HG02678 (cell line): Measurements from ENCODE around the gene PRLR.
A peak's percentile ranks its signal among the peaks of the same experiment; 100 is the strongest.

Source experiments
- ATAC-seq: cut with Tn5 transposase; IDR thresholded peaks from one replicate; pipeline ENCODE4 v1.9.1; 2021; ENCODE audit warnings: mild to moderate bottlenecking, moderate library complexity; ENCODE audit not compliant: unreplicated experiment

The PRLR gene

DNA sequence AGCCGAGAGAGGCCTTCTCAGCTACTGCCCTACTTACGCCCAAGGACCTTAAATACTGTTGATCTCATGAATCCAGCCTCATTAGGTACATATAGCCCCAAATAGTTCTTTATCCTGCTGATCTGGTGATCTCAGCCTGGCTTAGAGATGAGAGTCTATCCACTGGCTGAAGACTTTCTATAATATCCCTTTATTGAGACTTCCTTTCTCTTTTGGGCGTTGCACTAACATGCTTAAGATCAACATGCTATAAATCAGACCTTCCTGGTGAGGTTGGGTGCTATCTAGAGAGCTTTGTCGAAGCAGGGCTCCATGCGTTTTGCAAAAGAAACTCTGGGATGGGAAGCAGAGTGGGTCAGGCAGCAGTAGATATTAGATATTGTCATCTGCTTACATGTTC lies 138.6 kb downstream of the PRLR start:
- ATAC-seq = no peak

DNA sequence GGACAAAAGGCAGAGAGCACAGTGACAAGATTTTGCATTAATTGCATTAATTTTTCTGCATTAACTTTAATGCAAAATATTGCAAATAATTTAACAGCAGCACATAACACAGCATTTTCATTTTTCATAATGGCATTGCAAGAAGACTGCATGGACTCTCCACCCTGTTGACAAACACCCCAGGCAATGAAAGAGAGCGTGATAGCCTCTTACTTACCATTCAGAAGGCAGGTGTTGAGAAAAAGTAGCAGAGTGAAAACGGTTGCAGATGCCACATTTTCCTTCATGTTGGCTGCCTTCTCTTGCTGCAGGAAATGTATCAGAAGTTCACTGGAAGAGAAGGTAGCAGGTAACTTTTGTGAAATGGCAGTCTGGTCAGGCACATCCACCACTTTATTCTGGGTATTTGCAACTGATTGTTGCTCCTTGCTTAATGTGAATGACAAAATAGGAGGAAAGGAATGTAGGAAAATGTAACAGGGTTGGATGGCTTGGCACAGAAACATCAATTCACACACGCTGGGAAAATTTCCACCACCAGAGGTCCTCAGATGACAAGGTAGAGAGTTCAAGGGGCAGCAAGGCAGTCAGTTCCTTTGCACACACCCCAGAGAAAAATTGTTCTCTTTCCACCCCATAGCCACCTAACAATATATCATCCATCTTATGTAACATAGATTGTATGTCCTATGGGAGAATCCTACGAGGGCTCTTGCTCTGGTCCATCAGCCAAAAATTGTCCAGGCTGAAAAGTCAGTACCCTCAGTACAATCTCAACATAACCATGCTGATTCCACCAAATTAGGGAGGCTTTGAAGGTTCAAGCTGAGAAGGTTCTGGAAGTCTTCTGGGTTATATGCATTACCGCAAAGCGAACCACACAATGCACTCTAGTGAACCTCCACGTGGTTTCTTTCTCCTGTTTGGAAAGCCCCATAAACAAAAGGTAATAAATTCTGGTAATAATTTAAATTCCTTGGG lies 140.7 kb downstream of the PRLR start:
- no peak for ATAC-seq

DNA sequence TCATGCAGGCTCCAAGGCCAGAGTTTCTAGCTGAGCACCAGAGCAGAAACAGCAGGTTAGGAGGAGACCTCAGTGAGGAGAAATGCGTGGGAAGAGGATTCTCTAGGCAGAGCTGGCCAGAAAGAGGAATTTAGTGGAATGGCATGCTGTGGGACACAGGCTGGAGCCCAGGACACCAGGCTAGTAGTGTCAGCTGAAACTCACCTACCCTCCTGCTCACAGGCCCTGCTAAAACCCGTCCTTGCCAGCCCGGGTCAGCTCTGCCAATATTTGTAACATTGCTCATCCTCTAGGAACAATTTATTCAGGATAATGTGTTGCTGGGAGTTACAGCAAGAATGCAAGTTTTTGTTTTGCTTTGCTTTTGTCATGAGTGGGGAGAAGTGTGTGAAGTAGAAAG lies 142.3 kb downstream of the PRLR start:
- no peak for ATAC-seq

DNA sequence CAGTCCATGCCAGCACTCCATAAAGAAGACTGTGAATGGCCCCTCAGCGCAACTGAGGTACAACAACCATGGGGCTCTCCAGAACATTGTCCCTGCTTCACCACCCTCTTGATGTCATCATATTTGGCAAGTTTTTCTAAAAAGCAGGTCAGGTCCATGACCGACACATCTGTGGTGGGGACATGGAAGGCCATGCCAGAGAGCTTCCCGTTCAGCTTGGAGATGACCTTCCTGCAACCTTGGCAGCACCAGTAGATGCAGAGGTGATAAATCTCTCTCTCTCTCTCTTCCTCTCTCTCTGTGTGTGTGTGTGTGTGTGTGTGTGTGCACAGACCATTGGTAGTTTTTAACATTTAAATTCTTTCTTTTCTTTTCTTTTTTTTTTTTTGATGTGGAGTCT lies 147.1 kb downstream of the PRLR start:
- ATAC-seq = no peak

DNA sequence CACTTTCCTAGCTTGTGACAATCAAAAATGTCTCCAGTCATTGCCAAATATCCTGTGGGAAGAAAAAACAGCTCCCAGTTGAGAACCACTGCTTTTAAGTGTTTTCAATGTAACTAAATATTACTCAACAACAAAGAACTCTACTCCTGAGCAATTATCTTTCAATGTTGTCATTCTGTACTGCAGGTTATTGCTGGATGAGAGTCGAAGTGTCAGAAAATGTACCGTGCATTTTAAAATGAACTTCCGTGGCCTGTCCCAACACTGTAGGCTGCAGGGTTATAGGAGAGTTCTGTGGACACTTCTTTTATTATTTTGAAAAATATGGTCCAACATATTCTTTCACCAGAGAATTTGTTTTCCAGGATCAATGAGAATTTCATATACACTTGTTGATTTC lies 147.8 kb downstream of the PRLR start:
- no peak for ATAC-seq

DNA sequence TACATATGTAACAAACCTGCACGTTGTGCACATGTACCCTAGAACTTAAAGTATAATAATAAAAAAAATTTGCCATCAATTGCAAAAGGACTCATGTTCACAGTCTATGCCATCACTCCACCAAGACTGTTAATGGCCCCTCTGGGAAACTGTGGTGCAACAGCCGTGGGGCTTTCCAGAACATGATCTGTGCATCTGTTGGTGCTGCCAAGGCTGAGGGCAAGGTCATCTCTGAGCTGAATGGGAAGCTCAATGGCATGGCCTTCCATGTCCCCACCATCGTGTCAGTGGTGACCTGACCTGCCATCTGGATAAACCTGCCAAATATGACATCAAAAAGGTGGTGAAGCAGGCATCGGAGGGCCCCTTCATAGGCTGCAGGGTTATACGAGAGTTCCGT lies 149.2 kb downstream of the PRLR start:
- ATAC-seq = no peak

DNA sequence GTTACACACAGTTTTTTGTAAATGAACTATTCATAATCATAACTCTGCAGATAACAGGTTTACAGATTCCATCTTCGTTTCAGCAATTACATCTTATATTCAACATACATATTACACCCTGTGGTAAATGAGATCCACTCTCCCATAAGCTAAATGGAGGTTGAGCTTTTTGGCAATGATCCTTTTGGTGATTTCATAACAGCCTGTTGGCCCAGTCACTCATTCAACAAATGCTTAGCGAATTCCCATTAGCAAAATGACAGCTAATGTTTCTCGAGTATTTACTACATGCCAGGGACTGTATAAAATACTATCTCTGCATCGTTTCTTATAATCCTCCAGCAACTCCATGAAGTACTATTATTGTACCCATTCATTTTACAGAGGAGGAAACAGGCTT lies 157.1 kb downstream of the PRLR start:
- no peak for ATAC-seq

DNA sequence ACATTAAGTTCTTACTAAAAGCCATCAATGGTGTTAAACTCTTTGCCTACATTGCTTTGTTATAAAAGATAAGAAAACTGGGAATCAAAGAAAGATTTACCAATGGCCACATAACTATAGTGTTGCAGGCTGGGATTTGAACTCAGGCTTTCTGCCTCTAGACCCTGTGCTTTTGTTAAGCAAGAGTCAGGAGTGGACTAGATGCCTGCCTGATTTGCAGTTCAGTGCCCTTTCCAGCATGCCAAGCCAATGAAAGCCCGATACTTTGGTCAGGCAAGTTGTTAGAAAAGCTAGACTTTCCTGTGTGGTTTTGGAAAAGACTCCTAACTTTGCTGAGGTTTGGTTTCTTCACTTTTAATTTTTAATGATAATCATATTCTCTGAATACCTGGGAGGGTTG lies 161.1 kb downstream of the PRLR start:
- ATAC-seq = no peak

DNA sequence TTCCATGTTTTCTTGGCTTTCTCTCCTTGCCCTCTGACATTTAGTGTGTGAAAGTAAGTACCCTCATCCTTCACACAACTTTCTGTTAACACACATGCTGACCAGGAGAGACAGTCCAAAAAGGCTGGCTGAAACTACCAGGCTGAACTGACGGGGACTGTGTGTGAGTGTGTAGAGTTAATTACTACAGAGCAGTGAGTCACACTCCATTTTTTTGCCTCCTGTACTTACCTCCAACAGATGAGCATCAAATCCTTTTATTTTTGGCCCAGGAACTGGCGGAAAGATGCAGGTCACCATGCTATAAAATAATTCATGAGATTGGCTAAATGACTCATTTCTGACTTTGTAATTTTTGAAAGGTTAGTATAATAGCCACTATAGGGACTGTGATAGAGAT lies 162.3 kb downstream of the PRLR start:
- ATAC-seq = no peak

DNA sequence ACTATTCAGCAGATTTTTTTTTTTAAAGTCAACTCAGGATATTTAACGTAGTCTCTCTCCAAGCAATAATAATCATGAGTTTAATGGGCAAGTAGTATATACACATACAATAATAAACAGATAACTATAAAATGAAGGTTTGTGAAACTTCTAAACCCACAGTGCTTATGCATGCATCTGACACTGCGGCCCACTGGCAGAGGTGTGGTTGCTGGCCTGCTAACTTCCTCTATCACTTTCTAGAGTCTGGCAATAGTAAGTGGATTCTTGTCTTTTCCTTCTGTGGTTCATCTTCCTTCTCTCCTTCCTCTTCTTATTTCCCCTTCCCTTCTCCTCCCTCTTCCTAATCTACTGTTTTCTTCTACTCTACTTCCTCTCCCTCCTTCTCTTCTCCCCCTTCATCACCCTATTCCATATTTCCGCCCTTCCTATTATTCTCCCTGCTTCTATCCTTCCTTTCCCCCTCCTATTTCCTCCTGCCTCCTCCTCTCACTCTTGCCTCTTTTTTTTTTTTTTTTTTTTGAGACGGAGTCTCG lies 164.0 kb downstream of the PRLR start:
- ATAC-seq = peak; percentile 87

DNA sequence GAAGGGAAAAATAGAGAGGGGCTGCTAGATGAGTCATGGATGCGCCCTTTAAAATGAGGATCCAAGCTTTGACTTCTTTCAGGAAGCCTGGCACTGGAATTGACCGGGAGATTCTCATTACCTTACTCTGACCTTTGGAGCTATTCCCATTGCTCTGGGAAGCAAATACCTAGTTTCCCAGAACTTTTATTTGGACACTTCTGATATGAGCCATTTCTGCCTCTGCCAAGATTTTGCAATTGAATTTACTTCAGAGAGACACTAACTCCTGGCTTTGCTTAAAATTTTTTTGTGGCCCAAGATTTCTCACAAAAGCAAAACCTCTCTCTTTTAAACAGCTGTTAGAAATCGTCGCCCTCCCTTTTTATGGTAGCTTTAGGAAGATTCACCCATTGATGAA lies 166.9 kb downstream of the PRLR start:
- ATAC-seq = no peak

DNA sequence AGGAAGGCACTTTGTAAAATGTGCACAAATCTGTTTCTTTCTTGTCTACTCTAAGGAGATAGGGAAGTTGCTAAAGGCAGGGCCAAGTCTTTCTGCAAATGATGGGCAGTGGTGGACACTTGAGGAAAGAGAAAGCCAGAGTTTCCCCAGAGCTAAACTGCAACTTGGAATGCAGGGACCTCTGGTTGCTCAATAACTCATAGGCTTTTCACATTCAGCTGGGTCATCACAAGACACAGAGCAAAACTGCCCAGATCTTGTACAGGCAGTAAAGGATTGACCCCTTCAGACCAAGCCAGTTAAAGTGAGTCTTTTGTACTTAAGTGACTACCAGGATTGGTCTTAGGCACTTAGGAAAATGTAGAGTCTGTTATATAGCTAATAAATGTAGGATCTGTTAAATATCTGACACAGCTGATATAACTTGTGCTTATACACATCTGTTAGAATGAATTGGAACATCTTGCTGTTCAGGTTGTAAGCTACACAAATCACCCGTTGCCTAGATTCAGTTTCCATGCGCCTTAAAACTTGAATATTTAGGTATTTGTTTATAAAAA lies 169.0 kb downstream of the PRLR start:
- no peak for ATAC-seq

DNA sequence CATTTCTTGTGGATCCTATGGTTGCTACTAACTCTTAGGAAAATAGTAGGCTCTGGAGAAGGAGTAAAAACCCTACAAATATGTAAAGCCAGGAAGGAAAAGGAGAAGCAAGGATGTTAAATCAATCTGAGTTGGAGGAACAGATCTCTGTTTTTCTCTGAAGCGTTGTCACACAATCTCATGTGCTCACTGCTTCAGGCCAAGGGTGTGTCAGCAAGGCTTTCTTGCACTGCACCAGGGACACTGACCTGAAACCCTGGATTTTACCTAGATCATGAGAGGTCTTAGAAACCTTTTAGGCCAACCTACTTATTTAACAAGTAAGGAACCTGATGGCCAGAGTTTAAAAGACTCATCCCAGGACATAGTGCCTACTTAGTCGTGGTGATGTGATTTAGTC lies 170.1 kb downstream of the PRLR start:
- ATAC-seq = no peak

DNA sequence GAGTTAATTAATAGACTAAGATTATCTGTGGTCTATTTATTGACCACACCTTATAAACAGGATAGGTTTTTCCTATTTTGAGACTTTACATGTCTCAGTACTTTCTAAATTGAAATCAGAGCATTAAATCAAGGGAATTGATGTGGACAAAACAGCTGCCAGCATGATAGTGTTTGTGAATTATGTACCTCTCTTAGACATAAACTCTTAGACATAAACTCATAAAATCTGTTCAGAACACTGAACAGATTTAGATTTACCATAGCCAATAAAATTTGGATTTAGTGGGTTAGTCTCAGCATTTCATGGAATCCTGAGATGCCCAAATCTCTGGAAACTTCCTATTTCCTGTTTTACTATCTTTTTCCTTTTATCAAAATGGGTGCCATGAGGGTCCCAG lies 171.0 kb downstream of the PRLR start:
- no peak for ATAC-seq

DNA sequence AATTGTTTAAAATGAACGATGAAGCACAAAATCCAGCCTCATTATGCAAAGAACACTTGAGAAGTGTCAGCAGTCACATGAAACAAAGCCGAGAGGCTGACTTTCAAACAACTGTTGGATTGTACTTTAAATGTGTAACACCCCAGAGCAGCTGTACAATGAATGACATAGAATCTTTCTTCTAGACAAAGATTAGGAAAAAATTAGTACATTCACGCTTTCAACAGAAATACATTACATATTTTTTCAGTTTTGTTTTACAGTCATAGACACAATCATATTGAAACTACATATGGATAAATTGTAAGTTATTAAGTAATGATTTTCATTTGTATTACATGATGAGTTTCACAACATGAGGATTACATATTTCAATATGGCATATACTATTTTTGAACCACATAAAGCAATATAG lies 171.9 kb downstream of the PRLR start:
- ATAC-seq = peak; percentile 86

DNA sequence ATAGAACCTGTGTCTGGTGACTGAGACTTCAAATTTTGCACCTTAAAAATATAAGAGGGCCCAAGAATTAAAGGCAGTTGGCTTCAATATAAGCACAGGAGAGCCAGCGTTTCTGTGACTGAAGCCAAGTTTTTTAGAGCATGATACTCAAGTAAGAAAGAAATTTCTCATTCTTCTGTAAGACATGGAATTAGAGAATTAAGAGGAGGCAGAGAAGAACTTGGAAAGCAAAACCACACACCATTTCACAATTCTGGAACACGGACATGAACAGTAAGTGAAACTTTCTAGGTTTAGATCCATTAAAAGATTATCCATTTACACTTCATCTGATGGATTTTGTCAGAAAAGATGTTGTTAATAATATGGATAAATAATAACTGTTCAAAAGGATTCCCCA lies 173.6 kb downstream of the PRLR start:
- no peak for ATAC-seq

DNA sequence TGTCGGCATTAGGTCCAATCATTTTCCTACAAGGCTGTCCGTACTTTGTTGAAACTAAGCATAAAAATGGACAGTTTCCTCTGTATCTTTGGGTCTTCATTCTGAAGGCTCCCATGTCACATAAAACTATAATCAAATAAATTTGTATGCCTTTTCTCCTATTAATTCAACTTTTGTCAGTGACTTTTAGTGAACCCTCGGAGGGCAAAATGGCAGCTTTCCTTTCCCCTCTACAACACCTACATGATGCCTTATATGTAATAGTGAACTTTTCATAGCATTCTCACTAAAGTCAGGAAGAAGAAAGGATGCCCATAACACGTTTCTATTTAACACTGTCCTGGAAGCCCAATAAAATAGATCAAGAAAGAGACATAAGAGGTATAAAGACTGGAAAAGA lies 177.4 kb downstream of the PRLR start:
- ATAC-seq = no peak

DNA sequence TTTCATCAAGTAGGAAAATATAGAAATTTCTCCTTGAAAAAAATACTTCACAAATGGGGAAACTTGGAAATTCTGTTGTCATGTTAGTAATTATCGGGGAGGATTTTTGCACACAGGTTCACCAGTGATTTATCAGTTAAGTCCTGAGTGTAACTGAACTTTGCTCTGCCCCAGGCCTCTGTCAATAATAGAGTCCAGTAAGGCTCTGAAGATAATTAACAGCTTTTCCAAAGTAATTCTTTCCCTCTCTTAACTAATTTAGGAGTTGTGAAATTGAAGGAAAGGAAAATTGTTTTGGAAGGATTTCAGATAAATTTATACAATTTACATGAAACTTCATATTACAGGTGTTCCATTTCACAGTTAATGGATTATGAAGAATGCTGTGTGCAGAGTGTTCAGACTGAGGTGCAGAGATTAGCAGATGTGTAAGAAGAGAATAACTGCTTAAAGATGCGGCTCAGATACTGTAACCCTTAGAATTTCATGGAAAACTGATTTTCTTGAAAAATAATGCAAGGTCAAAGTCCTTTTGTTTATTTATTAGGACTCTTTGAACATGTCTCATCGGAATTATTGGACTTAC lies 179.7 kb downstream of the PRLR start:
- no peak for ATAC-seq

DNA sequence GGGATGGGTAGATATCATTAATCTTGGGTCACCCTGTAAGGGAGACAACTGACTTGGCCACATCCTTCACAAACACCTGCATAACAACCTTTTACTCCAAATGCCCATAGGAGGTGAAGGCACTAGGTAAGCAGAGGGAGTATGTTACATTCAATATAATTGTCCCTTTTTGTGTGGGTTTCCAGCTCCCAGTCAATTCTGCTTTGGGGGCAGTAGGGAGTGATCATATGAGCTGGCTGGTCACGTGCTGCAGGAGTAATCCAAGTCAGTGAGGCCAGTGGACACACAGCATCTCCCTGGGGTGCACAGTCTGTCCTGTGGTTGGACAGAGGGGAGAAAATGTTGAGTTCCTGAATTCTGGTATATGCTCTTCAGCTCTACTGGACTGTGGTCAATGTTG lies 181.4 kb downstream of the PRLR start:
- no peak for ATAC-seq

DNA sequence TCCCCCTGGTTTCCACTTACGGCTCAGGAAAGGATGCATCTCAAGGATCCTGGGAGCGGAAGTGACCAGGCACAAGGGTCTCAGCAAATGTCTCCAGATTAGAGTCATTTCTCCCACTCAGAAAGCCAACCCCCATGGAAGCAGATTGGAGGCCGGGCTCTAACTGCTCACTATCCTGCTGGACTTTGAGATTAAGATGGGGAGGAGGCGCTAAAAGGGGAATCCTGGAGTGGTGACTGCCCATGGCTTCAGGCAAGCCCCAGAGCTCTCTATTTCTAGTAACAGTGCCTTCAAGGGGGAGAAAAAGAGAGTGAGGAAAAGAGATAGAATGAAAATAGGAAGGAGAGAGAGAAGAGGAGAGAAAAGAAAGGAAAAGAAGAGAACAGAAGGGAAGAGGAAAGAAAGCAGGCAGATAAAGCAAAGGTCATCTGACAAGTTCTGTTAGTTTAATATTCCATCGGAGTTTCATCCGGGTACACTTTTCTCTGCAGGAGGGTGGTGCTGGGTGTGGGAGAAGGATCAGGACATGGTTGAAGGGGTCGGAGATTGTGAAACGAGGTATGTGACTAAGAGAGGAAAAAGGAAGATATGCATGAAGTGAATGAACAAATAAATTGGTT lies 182.4 kb downstream of the PRLR start, which contains the start of gene AGXT2:
TSS of gene AGXT2 (minus strand) at position 165 of the 620 bp plus-strand sequence. CDS start at position 108, 57 bp downstream.
- ATAC-seq = no peak

DNA sequence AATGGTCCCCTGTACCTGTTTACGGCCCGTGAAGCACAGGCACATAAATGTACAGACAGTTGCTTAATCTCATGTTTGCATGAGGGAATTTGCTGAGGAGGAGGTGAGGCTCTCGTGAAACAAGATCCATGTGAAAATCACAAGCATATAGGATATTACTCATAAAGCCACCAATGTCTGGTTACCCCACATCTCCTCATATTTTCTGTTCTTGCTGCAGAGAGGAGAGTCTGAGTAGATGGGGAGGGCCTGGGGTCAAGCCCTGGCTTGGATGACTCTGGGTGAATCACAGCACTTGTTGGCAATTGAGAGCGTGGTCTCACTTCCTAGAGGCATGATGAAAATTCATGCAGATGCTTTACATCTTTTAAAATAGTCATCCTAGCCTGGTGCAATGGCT lies 183.5 kb downstream of the PRLR start:
- ATAC-seq = no peak
